NCI-H82 (cell line): ENCODE results near the gene MT1E.

Experiments used
- DNase-seq: peaks from one replicate; lab custom pipeline; 2025; lab: John Stamatoyannopoulos, UW

MT1E gene

DNA sequence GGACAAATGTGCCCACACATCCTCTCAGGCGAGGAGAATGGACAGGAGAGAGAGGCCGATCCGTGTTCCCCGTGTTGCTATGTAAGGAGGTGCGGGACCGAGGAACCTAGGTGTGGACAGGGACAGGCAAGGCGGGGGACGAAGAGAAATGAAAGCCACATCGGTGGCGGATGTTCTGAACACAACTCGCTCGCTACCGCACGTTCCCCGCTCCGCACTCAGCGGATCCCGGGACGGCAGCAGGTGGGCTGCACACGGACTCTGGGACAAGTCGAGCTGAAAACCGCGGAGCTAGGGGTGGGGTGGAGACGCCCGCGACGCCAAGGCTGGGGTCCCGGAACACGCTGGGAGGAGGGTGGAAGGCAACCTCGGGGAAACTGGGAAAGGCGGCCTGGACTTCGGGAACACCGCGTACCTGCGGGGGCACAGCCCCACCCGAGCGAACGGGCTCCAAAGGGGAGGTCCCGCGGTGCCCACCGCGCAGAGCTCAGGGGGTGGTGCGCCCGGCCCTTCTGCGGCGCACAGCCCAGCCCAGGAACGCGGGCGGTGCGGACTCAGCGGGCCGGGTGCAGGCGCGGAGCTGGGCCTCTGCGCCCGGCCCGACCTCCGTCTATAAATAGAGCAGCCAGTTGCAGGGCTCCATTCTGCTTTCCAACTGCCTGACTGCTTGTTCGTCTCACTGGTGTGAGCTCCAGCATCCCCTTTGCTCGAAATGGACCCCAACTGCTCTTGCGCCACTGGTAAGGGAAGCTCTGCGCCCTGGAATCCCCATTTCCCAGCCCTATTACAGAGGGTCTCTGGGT is at the start of gene MT1E:
MT1E (plus strand) TSS at position 642 of the 803 bp plus-strand sequence; CDS start at position 713, 71 bp downstream.
- no peak for DNase-seq

DNA sequence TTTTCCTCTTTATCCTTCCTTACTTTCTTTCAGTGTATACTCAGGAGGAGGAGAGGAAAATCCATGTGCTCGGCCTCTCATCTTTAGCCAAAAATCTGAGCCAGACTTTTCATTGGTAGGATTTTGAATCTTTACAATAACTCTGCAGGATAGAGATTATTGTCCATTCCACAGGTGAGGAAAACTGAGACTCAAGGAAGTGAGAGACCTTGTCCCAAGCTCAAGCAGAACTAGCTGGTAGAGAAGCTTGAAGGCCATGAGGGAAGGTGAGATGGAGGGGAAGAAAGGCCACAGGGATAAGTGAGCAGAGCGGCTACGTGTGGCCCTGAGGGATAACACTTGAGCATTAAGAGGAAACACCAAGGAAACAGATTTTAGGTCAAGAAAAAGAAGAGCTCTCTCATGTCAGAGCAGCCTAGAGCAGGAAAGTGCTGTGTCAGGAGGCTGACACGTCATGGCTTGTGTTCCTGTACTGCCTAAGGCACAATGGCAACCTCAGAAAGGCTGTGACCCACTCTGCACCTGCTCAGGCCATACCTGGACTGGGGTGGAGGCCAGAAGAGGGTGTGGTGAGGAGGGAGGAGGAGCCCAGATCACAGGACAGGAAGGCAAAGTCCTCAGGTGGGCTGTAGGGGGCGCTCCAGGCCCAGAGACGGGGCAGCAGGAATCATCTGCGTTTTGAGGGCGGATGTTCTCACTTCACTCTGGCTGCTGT is 48.8 kb upstream of the MT1E start:
- peak; percentile 61 for DNase-seq

DNA sequence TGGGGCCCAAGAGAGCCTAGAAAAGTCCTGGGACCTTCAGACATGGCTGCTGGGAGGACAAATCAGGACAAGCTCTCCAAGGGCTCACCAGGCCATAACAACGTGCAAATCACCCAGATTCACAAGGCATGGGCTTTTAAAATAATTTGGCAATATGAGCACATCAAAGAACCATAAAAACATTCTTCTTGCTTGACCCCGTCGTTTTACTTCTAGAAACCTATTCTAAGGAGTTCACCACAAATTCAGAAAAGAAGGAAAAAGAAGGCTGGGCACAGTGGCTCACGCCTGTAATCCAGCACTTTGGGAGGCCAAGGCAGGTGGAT is 48.3 kb upstream of the MT1E start:
- DNase-seq, result no peak

DNA sequence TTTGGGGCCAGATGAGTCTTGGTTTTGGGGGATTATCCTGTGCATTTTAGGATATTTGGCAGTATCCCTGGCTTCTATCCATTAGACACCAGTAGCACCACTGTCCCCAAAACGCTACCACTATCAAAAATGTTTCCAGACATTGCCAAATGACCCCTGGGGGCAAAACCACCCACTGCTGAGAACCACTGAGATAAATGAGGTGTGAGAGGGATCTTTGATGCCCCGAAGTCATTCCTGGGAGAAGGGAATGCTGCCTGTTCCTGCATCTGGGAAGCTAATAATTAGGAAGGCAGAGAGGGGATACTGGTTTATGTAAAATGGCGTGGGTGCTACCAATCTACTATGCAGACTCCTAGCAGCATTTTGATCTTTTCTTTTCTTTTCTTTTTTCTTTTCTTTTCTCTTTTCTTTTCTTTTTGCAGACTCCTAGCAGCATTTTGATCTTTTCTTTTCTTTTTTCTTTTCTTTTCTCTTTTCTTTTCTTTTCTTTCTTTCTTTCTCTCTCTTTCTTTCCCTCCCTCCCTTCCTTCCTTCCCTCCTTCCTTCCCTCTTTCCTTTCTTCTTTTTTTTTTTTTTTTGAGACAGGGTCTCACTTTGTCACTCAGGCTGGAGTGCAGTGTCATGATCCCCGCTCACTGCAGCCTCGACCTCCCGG is 45.1 kb upstream of the MT1E start:
- no peak for DNase-seq

DNA sequence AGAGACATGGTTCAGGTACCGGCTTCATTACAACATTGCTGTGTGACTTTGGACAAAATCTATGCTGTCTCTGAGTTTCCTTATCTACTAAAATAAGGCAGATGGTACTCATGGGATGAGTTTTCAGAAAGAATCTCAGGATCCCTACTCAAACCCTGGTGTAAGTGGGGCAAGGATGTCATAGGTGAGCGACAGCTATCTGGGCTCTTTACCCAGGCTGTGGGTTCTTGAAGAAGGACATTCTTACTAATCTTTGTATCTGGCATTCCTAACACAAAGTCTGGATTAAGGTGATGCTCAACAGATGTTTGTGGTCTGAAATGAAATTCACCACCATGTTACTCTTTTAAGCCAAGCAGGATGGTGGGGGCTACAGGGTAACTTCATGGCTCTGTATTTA is 42.7 kb upstream of the MT1E start:
- DNase-seq, result peak; percentile 2

DNA sequence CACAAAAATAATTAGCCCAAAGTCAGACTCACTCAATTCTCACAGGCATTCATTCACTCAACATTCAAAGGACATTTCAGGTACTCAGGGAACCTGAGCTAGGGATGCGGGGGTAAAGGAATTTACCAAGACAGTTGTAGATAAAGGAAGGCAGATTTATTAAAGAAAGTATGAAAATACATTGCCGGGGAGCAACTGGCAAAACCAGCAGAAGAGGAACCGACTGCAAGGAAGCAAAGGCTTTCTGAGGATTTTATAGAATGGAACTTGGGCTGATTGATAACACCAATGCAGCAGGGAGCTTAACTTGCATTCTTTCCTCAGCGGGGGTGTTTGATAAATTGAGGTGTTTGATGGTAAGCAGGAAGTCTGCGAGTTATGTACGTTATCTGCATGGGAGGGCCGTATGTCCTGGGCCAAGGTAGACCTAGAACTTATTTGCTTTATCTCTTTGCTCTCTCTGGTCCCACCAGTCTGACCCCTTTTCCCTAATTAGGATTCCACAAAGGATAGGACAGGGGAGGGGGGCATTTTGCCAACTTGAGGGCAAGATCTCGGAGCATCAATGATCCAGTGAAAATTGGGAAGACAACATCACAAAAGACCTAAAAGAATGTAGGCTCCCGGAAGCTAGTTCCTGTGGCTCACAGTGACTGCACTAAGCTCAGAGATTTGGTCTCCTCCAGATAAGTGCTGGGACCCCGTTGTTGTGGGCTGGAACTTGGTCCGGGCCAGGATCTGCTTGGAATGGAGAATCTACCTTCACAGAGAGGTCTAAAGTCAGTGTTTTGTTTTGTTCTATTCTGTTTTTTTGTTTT is 42.0 kb upstream of the MT1E start:
- no peak for DNase-seq

DNA sequence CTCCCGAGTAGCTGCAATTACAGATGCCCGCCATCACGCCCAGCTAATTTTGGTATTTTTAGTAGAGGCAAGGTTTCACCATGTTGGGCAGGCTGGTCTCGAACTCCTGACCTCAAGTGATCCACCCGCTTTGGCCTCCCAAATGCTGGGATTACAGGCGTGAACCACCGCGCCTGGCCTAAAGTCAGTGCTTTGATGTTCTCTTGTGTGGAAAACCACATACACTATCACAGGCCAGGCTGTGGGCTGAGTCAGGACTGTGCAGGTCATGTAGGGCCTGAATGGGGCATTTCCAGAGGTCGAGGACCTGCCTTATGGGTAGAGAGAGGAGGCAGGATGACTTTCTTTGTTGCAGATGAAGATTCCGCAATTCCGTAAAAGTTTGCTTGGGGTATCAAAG is 41.3 kb upstream of the MT1E start:
- no peak for DNase-seq

DNA sequence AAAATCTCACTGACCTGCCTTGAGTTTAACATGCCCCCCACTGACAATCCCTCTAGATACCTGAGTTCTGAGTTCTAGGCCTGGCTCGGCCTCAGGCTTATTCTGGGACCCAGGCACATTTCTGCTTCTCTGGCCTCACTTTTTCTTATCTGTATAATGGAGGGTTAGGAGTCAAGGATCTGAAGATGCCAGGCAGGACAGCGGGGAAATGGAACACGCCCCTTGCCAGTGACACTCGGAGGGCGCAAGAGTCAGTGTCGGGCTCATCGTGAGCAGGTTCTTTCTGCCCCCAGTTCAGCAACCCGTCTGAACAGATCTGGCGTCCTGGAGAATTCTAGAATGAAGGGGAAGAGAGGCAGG is 36.8 kb upstream of the MT1E start:
- DNase-seq, result no peak

DNA sequence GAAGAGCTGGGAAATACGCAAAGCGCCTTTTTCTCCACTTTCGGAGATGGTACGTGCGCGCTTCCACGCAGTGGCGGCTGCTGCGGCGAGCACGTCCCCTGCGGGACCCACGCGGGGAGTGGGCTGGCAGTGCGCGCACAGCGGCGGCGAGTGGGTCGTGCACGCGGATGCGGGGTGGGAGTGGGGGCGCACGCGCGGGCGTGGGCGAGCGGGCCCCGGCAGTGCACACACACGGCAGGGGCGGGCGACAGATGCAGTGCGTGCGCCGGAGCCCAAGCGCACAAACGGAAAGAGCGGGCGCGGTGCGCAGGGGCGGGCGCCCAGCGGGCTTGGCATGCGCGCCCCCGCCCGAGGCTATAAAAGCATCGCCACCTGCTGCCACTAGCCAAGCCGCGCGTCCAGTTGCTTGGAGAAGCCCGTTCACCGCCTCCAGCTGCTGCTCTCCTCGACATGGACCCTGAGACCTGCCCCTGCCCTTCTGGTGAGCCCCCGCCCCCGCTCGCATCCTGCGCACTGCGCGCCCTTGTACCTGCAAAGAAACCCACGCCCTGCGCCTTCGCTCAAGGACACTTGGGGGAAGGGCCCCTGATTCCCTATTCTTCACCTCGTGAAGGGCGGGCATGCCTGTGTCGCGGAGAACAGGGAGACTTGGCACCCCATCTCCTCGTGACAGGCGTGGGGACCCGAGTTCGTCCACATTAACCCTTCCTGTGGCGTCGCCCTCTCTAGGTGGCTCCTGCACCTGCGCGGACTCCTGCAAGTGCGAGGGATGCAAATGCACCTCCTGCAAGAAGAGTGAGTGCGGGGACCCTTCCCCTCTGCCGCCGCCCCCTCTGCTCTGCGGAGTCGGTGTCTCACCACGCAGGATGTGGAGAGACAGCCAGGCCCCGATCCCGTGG is 36.2 kb upstream of the MT1E start, which contains the start of gene MT3:
MT3 (plus strand) TSS at position 388 of the 899 bp plus-strand sequence; CDS start at position 451, 63 bp downstream.
- DNase-seq, result peak; percentile 32

DNA sequence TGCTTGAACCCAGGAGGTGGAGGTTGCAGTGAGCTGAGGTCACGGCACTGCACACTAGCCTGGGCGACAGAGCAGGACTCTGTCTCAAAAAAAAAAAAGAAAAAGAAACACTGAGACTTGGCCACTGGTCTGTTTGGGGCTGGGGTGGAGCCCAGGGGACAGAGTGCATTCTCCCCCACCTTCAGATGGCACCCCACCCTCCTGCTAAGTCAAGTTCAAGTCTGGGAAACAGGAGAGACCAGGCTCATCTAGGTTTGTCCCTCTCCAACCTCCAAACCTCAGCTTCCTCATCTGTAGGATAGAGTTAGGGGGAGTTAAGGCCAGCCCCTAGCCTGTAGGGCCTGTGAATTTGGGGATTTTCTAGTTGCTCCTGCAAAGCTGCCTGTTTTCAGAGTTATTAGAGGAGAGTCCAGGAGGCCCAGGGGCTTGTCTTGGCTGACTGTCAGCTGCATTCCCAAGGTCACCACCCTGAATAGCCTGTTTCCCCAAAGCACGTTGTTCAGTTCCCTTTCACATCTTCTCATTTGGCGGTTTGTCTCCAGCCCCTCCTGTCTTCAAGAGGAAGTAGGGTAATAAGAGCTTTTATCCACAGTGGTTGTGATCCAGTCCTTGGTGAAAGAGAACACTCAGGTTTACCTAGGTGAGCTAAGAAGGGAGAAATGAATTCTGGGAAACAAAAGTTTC is 34.1 kb upstream of the MT1E start:
- no peak for DNase-seq

DNA sequence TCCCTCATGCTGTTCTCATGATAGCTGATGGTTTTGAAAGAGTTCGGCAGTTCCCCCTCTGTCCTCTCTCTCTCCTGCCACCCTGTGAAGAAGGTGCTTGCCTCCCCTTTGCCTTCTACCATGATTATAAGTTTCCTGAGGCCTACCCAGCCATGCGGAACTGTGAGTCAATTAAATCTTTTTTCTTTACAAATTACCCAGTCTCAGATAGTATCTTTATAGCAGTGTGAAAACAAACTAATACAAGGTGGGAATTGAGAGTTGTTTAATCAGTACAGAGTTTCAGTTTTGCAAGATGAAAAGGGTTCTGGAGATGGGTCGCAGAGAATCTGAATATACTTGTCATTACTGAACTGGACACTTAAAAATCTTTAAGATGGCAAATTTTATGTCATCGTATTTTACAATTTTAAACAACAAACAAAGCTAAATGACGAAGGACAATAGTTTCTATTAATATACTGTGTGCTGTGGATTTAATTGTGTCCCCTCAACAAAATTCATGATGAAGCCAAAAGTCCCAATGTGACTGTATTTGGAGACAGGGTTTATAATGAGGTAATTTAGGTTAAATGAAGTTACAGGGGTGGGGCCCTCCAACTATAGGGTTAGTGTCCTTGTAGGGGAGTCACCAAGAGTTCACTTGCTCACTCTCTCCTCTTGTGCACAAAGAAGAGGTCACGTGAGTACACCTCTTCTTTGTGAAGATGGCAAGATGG is 31.8 kb upstream of the MT1E start:
- no peak for DNase-seq

DNA sequence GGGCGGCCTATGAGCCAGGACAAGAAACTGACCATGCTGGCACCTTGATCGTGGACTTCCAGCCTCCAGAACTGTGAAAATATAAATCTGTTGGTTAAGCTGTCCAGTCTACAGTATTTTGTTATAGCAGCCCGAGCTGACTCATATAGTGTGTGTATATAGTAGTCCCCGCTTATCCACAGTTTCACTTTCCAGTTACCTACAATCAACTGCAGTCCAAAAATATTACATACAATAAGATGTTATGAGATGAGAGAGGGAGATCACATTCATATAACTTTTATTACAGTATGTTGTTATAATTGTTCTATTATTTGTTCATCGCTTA is 31.3 kb upstream of the MT1E start:
- DNase-seq, result no peak

DNA sequence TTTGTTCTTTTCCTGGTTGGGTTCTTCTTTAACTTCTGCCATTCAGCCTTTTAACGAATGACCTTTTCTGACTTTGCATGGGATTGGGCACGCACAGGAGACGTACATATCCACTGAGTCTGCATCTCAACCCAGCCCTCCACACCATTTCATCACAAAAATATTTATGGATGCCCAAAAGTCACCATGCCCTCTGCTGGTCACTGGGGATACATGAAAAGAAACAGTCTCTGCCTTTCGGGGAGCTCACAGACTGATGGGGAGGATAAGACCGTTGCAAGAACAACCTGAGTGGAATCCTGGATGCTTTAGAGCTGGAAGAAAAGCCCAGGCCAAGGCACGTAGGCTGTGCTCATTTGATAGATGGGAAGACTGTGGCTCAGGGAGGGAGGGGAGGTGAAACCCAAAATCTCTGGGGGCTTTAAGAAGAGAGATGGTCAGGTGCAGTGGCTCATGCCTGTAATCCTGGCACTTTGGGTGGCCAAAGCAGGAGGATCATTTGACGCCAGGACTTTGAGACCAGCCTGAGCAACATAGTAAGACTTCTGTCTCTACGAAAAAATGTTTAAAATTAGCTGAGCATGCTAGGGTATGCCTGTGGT is 25.1 kb upstream of the MT1E start:
- DNase-seq, result peak; percentile 61

DNA sequence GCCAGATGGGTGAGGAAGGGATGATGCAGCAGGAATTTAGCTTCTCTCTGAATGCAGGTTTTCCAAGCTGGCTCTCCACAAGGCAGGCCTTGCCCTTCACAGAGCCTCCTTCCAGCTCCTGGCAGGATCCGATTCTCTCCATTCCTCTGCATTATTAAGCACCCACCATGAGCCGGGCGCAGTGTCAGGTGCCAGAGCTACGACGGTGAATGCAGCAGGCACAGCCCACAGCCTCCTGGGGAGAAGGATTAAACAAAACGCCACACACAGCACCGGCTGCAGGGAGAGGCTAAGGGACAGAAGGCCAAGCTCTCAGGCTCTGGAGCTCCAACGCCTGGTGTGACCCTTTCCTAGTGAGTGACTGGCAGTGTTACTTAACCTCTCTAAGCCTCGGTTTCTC is 24.3 kb upstream of the MT1E start:
- peak; percentile 43 for DNase-seq

DNA sequence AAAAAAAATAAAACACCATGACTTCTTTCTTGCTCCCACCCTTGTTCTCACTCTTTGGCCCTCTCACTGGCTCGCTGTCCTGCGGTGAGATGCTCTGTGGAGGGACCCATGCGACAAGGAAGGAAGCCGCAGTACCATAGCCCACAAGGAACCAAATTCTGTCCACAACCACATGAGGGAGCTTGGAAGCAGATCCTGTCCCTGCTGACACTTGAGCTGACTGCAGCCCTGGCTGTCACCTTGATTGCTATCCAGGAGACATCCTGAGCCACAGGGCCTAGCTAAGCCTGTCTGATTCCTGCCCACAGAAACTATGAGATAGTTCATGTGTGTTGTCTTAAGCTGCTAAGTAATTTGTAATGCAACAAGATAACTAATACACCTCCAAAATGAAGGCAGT is 22.0 kb upstream of the MT1E start:
- peak; percentile 63 for DNase-seq

DNA sequence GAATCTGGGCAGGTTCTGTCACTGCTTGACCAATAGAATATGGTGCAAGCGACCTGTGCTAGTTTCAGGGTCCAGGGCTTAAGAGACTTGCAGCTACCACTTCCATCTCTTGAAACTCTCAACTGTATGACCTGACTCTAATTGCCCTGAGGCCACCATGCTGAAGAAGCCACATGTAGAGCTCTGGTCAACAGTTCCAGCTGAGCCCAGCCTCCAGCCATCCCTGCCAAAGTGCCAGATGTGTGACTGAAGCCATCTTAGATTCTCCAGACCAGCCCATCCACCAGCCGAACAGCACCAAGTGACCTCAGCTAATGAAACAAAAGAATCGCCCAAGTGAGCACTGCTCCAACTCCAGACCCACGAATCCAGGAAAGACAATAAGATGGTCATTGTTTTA is 20.6 kb upstream of the MT1E start:
- no peak for DNase-seq

DNA sequence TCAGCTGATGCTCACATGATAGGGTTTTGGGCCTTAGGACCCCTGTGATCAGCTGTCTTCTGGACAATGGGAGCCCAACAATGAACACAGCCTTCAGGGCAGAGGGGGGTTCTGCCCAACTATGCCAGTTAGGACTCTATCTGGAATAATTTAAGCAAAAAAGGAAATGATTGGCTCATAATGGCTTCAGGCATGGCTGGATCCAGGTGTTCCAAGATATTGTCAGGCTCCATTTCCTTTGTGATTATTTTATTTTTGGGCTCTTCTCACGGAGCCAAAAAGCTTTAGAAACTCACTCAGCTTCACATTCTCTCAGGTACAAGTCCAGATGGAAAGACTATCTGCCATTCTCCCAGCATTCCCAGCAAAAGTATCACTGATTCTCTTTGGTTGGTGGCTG is 20.1 kb upstream of the MT1E start:
- no peak for DNase-seq

DNA sequence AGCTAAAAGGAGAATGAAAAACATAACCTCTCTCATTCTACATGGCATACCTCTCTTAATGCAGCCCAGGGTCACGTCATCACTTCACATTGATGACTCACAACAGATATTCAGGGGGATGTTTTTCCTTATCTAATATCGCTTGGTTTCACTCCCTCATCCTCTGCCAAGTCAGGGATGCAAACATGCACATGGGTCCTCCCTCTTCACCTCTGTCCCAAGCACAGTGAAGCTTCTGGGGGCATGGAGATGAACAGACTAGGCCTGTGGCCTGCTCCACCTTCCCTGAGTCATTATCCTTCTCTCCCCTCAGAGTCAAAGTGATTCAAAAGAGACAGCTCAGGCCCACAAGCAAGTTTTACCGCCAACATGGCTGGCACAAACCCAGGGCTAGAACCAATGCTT is 19.5 kb upstream of the MT1E start:
- no peak for DNase-seq

DNA sequence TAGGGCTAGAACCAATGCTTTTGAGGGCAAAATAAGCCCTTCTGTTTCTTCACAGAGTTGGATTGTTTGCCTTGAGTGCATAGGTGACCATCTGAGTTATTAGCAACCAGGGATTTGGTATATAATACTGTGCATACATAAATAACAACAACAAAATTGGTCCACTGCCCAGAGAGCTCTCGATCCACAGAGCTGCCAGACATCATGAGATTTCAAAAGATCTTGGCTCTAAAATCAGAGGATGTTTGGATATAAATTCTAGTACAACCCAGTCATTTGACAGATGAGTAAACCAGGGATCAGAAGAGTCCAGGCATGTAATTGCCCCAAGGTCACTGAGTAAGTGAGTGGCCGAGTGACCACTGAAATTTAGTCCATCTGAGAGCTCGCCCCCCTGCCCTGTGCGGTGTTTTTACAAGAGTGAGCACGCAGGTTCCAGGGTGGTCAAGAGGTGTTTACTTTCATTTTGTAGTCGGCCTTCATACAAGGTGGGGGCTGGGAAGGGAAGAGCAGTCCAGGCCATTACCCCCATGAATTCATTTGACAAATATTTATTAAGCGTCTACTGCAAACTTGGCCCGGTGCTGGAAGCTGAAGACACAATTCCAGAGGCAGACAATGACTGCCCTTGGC is 19.0 kb upstream of the MT1E start:
- no peak for DNase-seq
